A549 (cell line): Measurements from ENCODE around the gene AK1.

Experiments used
- ELK1 ChIP-seq: fragments of 150-350 bp; IDR thresholded peaks from 2 replicates; pipeline ENCODE4 v1.6.1; 2014; ENCODE audit warnings: low read depth, mild to moderate bottlenecking, low read length
- HOXB5 ChIP-seq: fragments of 250-450 bp; sonication (Bioruptor Pico); IDR thresholded peaks from 2 replicates; pipeline ENCODE4 v1.5.0; 2020; ENCODE audit warnings: mild to moderate bottlenecking, moderate library complexity
- JUN ChIP-seq, 2 experiments: fragments of >200 bp; sonication (Bioruptor Twin); formaldehyde crosslinking; IDR thresholded peaks; 2 replicates in 1 of 2; 3 replicates in 1 of 2; pipeline ENCODE4 v1.6.1; 2016 to 2017
- POLR2A ChIP-seq: IDR thresholded peaks from 2 replicates; pipeline ENCODE4 v1.6.1; 2012; ENCODE audit warnings: mild to moderate bottlenecking, low read length
- ZFP36 ChIP-seq: fragments of 450-650 bp; IDR thresholded peaks from 2 replicates; pipeline ENCODE4 v1.6.1; 2014; ENCODE audit warnings: borderline replicate concordance; ENCODE audit not compliant: partially characterized antibody
- TF ChIP-seq, protein P1 (sequence below): fragments of >200 bp; sonication (Bioruptor Twin); formaldehyde crosslinking; IDR thresholded peaks from 3 replicates; pipeline ENCODE4 v1.5.1; 2016

DNA sequence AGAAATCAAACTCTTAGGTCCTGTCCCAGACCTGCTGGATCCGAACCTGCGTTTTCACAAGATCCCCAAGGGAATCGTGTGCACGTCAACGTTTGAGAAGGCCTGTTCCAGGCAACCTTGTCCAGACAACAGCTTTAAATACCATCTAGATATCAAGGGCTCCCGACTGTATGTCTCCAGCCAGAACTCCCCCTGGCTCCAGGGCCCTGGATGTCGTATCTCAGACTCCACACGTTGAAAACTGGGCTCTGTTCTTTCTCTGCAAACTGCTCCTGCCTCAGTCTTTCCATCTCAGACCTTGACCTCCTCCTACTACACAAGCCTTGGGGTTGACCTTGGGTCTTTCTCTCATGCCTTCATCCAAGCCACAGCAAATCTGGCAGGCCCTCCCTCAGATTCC, 17.2 kb downstream of the AK1 start:
- TF ChIP-seq ELK1 (no peak), HOXB5 (CRISPR knock-in tag) (no peak), POLR2A (no peak), JUN (IDR thresholded peaks at IDR 0.05) (no peak), ZFP36 (no peak)
- TF ChIP-seq, protein P1, sequence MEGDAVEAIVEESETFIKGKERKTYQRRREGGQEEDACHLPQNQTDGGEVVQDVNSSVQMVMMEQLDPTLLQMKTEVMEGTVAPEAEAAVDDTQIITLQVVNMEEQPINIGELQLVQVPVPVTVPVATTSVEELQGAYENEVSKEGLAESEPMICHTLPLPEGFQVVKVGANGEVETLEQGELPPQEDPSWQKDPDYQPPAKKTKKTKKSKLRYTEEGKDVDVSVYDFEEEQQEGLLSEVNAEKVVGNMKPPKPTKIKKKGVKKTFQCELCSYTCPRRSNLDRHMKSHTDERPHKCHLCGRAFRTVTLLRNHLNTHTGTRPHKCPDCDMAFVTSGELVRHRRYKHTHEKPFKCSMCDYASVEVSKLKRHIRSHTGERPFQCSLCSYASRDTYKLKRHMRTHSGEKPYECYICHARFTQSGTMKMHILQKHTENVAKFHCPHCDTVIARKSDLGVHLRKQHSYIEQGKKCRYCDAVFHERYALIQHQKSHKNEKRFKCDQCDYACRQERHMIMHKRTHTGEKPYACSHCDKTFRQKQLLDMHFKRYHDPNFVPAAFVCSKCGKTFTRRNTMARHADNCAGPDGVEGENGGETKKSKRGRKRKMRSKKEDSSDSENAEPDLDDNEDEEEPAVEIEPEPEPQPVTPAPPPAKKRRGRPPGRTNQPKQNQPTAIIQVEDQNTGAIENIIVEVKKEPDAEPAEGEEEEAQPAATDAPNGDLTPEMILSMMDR, result no peak
